Loucy (cell line): Measurements from ENCODE around the gene PRKACB.

Source experiments
- CTCF ChIP-seq: fragments of 200-600 bp; sonication (generic); conservative IDR thresholded peaks from 2 replicates; pipeline ENCODE4 v1.5.1; 2014; ENCODE audit warnings: mild to moderate bottlenecking, antibody characterized with exemption, low read length
- EZH2phosphoT487 ChIP-seq: fragments of 200-600 bp; IDR thresholded peaks from 2 replicates; pipeline ENCODE4 v1.6.1; 2018; ENCODE audit warnings: antibody characterized with exemption, mild to moderate bottlenecking, moderate library complexity, borderline replicate concordance

DNA sequence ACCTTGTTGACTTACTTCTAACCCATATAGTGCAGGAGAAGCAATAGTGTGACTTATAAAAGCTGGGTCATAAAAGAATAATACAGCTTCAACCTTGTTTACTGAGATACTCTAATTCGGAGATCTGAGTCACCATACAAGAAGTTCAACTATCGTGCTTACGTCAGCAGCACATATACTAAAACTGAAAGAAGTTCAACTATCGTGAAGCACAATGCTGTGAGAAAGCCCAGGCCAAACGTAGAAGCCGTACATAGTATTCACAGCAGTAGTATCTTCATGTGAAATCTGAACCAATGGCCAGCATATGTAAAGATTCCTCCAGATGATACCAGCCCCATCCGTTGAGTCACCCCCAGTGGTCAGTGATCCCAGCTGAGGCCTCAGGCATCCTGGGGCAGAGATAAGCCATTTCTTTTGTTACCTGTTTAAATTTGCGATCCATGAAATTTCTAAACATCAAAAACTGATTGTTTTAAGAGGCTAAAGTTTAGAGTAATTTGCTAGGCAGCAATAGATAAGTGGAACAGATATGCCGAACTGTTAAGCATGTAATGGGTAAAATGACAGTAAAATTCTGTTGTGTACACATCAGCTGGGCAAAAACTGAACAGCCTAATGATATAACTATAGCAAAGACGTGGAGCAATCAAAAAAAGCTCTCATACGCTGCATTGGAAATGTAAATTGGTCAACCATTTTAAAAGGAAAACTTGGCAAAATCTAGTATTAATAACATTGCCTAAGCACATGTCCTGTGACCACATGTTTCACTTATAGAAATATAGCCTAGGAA is 103.6 kb downstream of the PRKACB start:
- TF ChIP-seq CTCF = no peak
- TF ChIP-seq EZH2phosphoT487 = no peak
